GM19395 (cell line): ENCODE results near the gene MAP1LC3B.

Experiments
- ATAC-seq: cut with Tn5 transposase; IDR thresholded peaks from one replicate; pipeline ENCODE4 v1.9.1; 2021; ENCODE audit warnings: mild to moderate bottlenecking, moderate library complexity; ENCODE audit not compliant: unreplicated experiment

Gene MAP1LC3B

GRCh38 chr16:87451563-87452210 lies 59.6 kb downstream of the MAP1LC3B start:
- ATAC-seq = no peak

GRCh38 chr16:87453326-87453725 lies 61.2 kb downstream of the MAP1LC3B start:
- no peak for ATAC-seq
